ENCODE measurements around the gene SLC26A6. TPM values are rescaled to one million over a fixed set of nuclear protein-coding genes. Genes with fewer than 3 reads are reported as not detected.
A peak's percentile ranks its signal among the peaks of the same experiment; 100 is the strongest.

Gene SLC26A6
- total RNA-seq, 1 experiment from 2014 or later, result 36.3 TPM

DNA sequence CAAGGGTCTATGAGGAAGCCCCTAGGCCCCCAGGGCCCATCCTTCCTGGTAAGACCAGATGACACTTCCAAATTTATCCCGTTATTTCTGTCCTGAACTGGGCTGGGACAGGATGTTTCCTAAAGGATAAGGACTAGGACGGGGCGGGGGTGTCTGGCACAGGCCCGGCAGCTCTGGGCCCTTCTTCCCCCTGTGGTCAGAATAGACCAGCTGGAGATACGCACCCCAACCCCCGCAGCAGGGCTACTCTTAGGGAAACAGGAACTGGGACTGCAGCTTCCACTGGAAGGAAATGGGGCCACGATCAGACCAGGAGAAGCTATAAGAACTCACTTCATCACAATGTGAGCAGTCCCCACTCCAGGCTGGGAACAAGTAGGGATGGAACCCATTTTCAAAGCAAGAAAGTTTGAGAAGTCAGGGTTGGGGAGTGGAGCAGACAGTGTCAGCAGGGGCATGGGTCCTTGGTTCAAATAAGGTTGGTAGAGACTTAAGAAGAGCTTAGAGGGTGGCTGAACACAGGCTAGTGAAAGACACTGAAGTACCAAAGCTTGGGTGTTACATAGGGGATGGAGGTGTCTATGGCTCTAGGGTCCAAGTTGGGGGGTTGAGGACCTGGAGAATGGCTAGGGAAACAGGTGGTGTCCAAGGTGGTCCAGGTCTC, 49.4 kb upstream of the SLC26A6 start:
- peaks cover 12% of the 10 kb centered on the region; the same call in 1 of the 2 replicates for H3K4me1 ChIP-seq (ENCODE audit: control insufficient read depth, insufficient read depth, low read length)
- BruUV-seq (replicated peaks), result no TSS peak
- H3K9me3 ChIP-seq (ENCODE audit: control insufficient read depth, insufficient read depth, low read depth, low read length), result no peaks in the 10 kb centered on the region
- in situ Hi-C loops (cut with HindIII; ENCODE audit: low pct_unique_long_range_greater_than_20kb, low sequenced_read_pairs) (no loop called here), intact Hi-C loops (cut with micrococcal nuclease; ENCODE audit: unreplicated experiment) (no loop called here)
- H3K36me3 ChIP-seq (ENCODE audit: control insufficient read depth, insufficient read depth, low read length), result peaks cover 3% of the 10 kb centered on the region
- H3K4me3 ChIP-seq (ENCODE audit: low read depth in 2 of 2, low read length in 2 of 2), result peak overlapping the region; percentile 69 to 81
- CTCF ChIA-PET, result interaction anchor here (0.6 kb wide), 1 partner anchor 13 kb away, joined by 7 read pairs; no protein-coding TSS in a partner anchor
- TF ChIP-seq, protein P1, sequence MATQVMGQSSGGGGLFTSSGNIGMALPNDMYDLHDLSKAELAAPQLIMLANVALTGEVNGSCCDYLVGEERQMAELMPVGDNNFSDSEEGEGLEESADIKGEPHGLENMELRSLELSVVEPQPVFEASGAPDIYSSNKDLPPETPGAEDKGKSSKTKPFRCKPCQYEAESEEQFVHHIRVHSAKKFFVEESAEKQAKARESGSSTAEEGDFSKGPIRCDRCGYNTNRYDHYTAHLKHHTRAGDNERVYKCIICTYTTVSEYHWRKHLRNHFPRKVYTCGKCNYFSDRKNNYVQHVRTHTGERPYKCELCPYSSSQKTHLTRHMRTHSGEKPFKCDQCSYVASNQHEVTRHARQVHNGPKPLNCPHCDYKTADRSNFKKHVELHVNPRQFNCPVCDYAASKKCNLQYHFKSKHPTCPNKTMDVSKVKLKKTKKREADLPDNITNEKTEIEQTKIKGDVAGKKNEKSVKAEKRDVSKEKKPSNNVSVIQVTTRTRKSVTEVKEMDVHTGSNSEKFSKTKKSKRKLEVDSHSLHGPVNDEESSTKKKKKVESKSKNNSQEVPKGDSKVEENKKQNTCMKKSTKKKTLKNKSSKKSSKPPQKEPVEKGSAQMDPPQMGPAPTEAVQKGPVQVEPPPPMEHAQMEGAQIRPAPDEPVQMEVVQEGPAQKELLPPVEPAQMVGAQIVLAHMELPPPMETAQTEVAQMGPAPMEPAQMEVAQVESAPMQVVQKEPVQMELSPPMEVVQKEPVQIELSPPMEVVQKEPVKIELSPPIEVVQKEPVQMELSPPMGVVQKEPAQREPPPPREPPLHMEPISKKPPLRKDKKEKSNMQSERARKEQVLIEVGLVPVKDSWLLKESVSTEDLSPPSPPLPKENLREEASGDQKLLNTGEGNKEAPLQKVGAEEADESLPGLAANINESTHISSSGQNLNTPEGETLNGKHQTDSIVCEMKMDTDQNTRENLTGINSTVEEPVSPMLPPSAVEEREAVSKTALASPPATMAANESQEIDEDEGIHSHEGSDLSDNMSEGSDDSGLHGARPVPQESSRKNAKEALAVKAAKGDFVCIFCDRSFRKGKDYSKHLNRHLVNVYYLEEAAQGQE (IDR thresholded peaks at IDR 0.05; ENCODE audit: insufficient read depth in 1 of 2, low read depth in 2 of 2, low read length in 1 of 2), result no peak
- TF ChIP-seq TCF7L2 (IDR thresholded peaks at IDR 0.05; ENCODE audit: low read depth, low read length), result no peak
- TF ChIP-seq SIN3A (IDR thresholded peaks at IDR 0.05; ENCODE audit: borderline replicate concordance, insufficient read depth, low read depth, low read length), result no peak
- no peak for TF ChIP-seq POLR2AphosphoS5 (IDR thresholded peaks at IDR 0.05; ENCODE audit: low read depth, low read length)
- TF ChIP-seq, protein P2, sequence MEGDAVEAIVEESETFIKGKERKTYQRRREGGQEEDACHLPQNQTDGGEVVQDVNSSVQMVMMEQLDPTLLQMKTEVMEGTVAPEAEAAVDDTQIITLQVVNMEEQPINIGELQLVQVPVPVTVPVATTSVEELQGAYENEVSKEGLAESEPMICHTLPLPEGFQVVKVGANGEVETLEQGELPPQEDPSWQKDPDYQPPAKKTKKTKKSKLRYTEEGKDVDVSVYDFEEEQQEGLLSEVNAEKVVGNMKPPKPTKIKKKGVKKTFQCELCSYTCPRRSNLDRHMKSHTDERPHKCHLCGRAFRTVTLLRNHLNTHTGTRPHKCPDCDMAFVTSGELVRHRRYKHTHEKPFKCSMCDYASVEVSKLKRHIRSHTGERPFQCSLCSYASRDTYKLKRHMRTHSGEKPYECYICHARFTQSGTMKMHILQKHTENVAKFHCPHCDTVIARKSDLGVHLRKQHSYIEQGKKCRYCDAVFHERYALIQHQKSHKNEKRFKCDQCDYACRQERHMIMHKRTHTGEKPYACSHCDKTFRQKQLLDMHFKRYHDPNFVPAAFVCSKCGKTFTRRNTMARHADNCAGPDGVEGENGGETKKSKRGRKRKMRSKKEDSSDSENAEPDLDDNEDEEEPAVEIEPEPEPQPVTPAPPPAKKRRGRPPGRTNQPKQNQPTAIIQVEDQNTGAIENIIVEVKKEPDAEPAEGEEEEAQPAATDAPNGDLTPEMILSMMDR (IDR thresholded peaks at IDR 0.05), result no peak
- DNase-seq (ENCODE audit: low read depth, low spot score) (no peak), ATAC-seq (no peak)
- no peaks in the 10 kb centered on the region for H3K27me3 ChIP-seq (ENCODE audit: control insufficient read depth, insufficient read depth, low read length)
- peak overlapping the region; percentile 70; the same call in 1 of the 2 replicates for H3K27ac ChIP-seq (ENCODE audit: low read length)
- POLR2A ChIA-PET, result interaction anchor here (0.6 kb wide), 1 partner anchor 13 kb away, joined by 4 read pairs; no protein-coding TSS in a partner anchor

DNA sequence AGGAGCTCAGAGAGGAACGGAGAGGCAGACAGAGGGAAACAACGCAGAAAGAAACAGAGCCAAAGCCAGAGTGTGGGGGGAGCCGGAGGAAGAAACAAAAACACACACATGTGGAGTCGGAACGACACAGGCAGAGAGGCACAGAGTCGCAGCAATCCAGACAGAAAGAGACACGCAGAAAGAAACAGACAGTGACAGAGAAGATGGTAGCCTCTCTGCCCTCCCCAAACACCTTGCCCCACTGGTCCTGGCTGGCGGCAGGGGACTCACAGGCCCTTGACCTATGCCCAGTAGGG, 48.7 kb upstream of the SLC26A6 start:
- in situ Hi-C loops (cut with HindIII; ENCODE audit: low pct_unique_long_range_greater_than_20kb, low sequenced_read_pairs) (no loop called here), intact Hi-C loops (cut with micrococcal nuclease; ENCODE audit: unreplicated experiment) (no loop called here)
- BruUV-seq (replicated peaks), result no TSS peak
- Histone ChIP-seq H3K27me3 (ENCODE audit: control insufficient read depth, insufficient read depth, low read length) (no peaks in the 10 kb centered on the region), H3K27ac (ENCODE audit: low read length) (no peak overlapping the region), H3K4me3 (ENCODE audit: low read depth in 2 of 2, low read length in 2 of 2) (peak overlapping the region in 1 of 2 experiments; percentile 81; a peak in 1 of 4 replicates), H3K4me1 (ENCODE audit: control insufficient read depth, insufficient read depth, low read length) (peaks cover 12% of the 10 kb centered on the region; the same call in 1 of the 2 replicates), H3K36me3 (ENCODE audit: control insufficient read depth, insufficient read depth, low read length) (peaks cover 3% of the 10 kb centered on the region; the same call in 1 of the 2 replicates), H3K9me3 (ENCODE audit: control insufficient read depth, insufficient read depth, low read depth, low read length) (no peaks in the 10 kb centered on the region)
- ChIA-PET POLR2A (interaction anchor here (0.6 kb wide), 1 partner anchor 12 kb away, joined by 4 read pairs; no protein-coding TSS in a partner anchor), CTCF (no interaction called here)
- TF ChIP-seq SIN3A (IDR thresholded peaks at IDR 0.05; ENCODE audit: borderline replicate concordance, insufficient read depth, low read depth, low read length) (no peak), POLR2AphosphoS5 (IDR thresholded peaks at IDR 0.05; ENCODE audit: low read depth, low read length) (no peak), TCF7L2 (IDR thresholded peaks at IDR 0.05; ENCODE audit: low read depth, low read length) (no peak)
- TF ChIP-seq, protein P1 (IDR thresholded peaks at IDR 0.05; ENCODE audit: insufficient read depth in 1 of 2, low read depth in 2 of 2, low read length in 1 of 2), result no peak
- TF ChIP-seq, protein P2 (IDR thresholded peaks at IDR 0.05), result no peak
- DNase-seq (ENCODE audit: low read depth, low spot score) (no peak), ATAC-seq (no peak)
